HepG2 (cell line): Measurements from ENCODE around the gene LITAFD. TPM values are rescaled to one million over a fixed set of nuclear protein-coding genes. Genes with fewer than 3 reads are reported as not detected.

Experiments
- ATAC-seq: fragments of 200-7000 bp; cut with Tn5 transposase; 3 replicates; pipeline ENCODE4 v1.9.1; 2020; ENCODE audit warnings: mild to moderate bottlenecking, moderate library complexity
- BruUV-seq: library from RNA; stranded (reverse); fragments of 400-500 nt; replicated peaks from 2 replicates; lab custom pipeline; 2021; lab: Mats Ljungman, UMichigan
- CTCF ChIA-PET: fragments of 300-600 bp; formaldehyde crosslinking; extraction: SDS; loops from one replicate; lab custom pipeline; 2021; ENCODE audit warnings: low total read pairs, inconsistent platforms, low intra/inter-chr PET ratio; lab: Yijun Ruan, JAX
- POLR2A ChIA-PET: fragments of 350-600 bp; sonication (Branson Sonifier 250); formaldehyde crosslinking; loops from one replicate; lab custom pipeline; 2020; ENCODE audit warnings: antibody characterized with exemption, inconsistent platforms; lab: Yijun Ruan, JAX
- DNase-seq: peaks from one replicate; pipeline ENCODE4 v3.0.0-alpha.2; 2015; ENCODE audit warnings: low spot score
- FAIRE-seq: peaks from 3 replicates; lab custom pipeline; 2011; peaks lifted over from hg19 to GRCh38; lab: Jason Lieb, UNC
- H2AFZ ChIP-seq: one replicate; pipeline ENCODE4 v1.6.1; 2011; ENCODE audit warnings: low read length, inconsistent platforms
- H3K27ac ChIP-seq: fragments of 300-600 bp; 3 replicates; pipeline ENCODE4 v1.8.0; 2011; ENCODE audit warnings: mixed run types, mild to moderate bottlenecking, mixed read lengths, low read length, inconsistent platforms; ENCODE audit not compliant: insufficient read depth; ENCODE audit errors: extremely low read length
- H3K27me3 ChIP-seq, 2 experiments: fragments of 200-600 bp in 1 of 2; 2 replicates in 1 of 2; 3 replicates in 1 of 2; pipeline versions ENCODE4 v1.6.0 to v1.8.0; 2011; ENCODE audit warnings: low read length in 2 of 2, mild to moderate bottlenecking in 2 of 2, moderate library complexity in 2 of 2, inconsistent platforms in 1 of 2; ENCODE audit not compliant: insufficient read depth in 2 of 2, control insufficient read depth in 1 of 2
- H3K36me3 ChIP-seq, 2 experiments: fragments of 200-600 bp in 1 of 2; replicated peaks in 1 of 2; 2 replicates in 1 of 2; 3 replicates in 1 of 2; pipeline versions ENCODE4 v1.5.1 to v1.8.0; 2011; ENCODE audit warnings: low read length in 2 of 2, inconsistent platforms in 1 of 2; ENCODE audit not compliant: insufficient read depth in 2 of 2, control insufficient read depth in 1 of 2
- H3K4me1 ChIP-seq: 2 replicates; pipeline ENCODE4 v1.5.1; 2012; ENCODE audit warnings: low read length, inconsistent platforms; ENCODE audit not compliant: insufficient read depth
- H3K4me2 ChIP-seq: 2 replicates; pipeline ENCODE4 v1.6.0; 2011; ENCODE audit warnings: low read depth, low read length, inconsistent platforms
- H3K4me3 ChIP-seq, 3 experiments: fragments of 200-600 bp in 1 of 3; sonication (generic), shearing (Covaris generic) in 1 of 3; replicated peaks in 1 of 3; 2 replicates each; pipeline ENCODE4 v1.5.1; 2011 to 2016; ENCODE audit warnings: low read length in 3 of 3, inconsistent platforms in 2 of 3, low read depth in 2 of 3, mild to moderate bottlenecking in 2 of 3, control low read depth in 1 of 3, mixed read lengths in 1 of 3; ENCODE audit not compliant: insufficient read depth in 1 of 3
- H3K79me2 ChIP-seq: one replicate; pipeline ENCODE4 v1.6.1; 2011; ENCODE audit warnings: low read length, inconsistent platforms; ENCODE audit not compliant: insufficient read depth
- H3K9ac ChIP-seq: 2 replicates; pipeline ENCODE4 v1.6.0; 2011; ENCODE audit warnings: mild to moderate bottlenecking, low read depth, low read length, inconsistent platforms; ENCODE audit not compliant: insufficient read depth
- H3K9me3 ChIP-seq: 2 replicates; pipeline ENCODE4 v1.5.1; 2012; ENCODE audit warnings: mild to moderate bottlenecking, low read length
- H4K20me1 ChIP-seq: 2 replicates; pipeline ENCODE4 v1.6.0; 2011; ENCODE audit warnings: inconsistent platforms, mild to moderate bottlenecking, low read length, moderate library complexity; ENCODE audit not compliant: insufficient read depth
- ATF2 ChIP-seq: sonication (generic); formaldehyde crosslinking; IDR thresholded peaks from 2 replicates; pipeline ENCODE4 v1.4.0; 2020; ENCODE audit warnings: missing genetic modification reagents
- ATF4 ChIP-seq, 2 experiments: fragments of 450-650 bp in 1 of 2; sonication (generic) in 1 of 2; formaldehyde crosslinking; IDR thresholded peaks; 2 replicates each; pipeline versions ENCODE4 v1.5.0 to v1.8.0; 2020 to 2022; ENCODE audit warnings: mild to moderate bottlenecking in 1 of 2, missing genetic modification reagents in 1 of 2
- BHLHE40 ChIP-seq: IDR thresholded peaks from 2 replicates; pipeline ENCODE4 v1.6.1; 2011; ENCODE audit warnings: low read length, improper control_type of control experiment
- HOXD1 ChIP-seq: sonication (generic); formaldehyde crosslinking; IDR thresholded peaks from 2 replicates; pipeline ENCODE4 v1.5.0; 2020; ENCODE audit warnings: missing genetic modification reagents
- JDP2 ChIP-seq: sonication (generic); formaldehyde crosslinking; IDR thresholded peaks from 2 replicates; pipeline ENCODE4 v1.8.1; 2022; ENCODE audit warnings: missing genetic modification reagents, borderline replicate concordance
- KLF6 ChIP-seq: IDR thresholded peaks from 2 replicates; pipeline ENCODE4 v1.8.0; 2016; ENCODE audit warnings: missing biosample characterization, missing genetic modification reagents
- POLR2G ChIP-seq: fragments of 200-400 bp; formaldehyde crosslinking; IDR thresholded peaks from 2 replicates; pipeline ENCODE4 v1.6.1; 2018; ENCODE audit warnings: mild to moderate bottlenecking, low read depth, low read length, moderate library complexity
- RFXAP ChIP-seq: sonication (generic); formaldehyde crosslinking; IDR thresholded peaks from 2 replicates; pipeline ENCODE4 v1.4.0; 2020; ENCODE audit warnings: missing genetic modification reagents, borderline replicate concordance
- SNRNP70 ChIP-seq: fragments of 200-400 bp; formaldehyde crosslinking; IDR thresholded peaks from 2 replicates; pipeline ENCODE4 v1.6.1; 2017; ENCODE audit warnings: mild to moderate bottlenecking, low read depth, low read length, moderate library complexity
- STAT5B ChIP-seq: sonication (generic); formaldehyde crosslinking; IDR thresholded peaks from 2 replicates; pipeline ENCODE4 v1.4.0; 2020; ENCODE audit warnings: missing genetic modification reagents
- TARDBP ChIP-seq: sonication (generic); formaldehyde crosslinking; IDR thresholded peaks from 2 replicates; pipeline ENCODE4 v1.8.0; 2022; ENCODE audit warnings: mild to moderate bottlenecking, missing genetic modification reagents
- YY1 ChIP-seq: IDR thresholded peaks from 2 replicates; pipeline ENCODE4 v1.6.1; 2011; ENCODE audit warnings: low read length, low read depth, moderate library complexity, mild to moderate bottlenecking; ENCODE audit not compliant: insufficient read depth, insufficient replicate concordance
- ZBTB1 ChIP-seq: sonication (generic); formaldehyde crosslinking; IDR thresholded peaks from 2 replicates; pipeline ENCODE4 v1.4.0; 2020; ENCODE audit warnings: missing genetic modification reagents, borderline replicate concordance
- ZBTB20 ChIP-seq: sonication (generic); formaldehyde crosslinking; IDR thresholded peaks from 2 replicates; pipeline ENCODE4 v1.8.1; 2023; ENCODE audit warnings: missing genetic modification reagents, low read depth, mild to moderate bottlenecking, borderline replicate concordance
- ZBTB38 ChIP-seq: sonication (generic); formaldehyde crosslinking; IDR thresholded peaks from 2 replicates; pipeline ENCODE4 v1.5.1; 2020; ENCODE audit warnings: mild to moderate bottlenecking, missing genetic modification reagents
- ZKSCAN1 ChIP-seq: fragments of 150-350 bp; IDR thresholded peaks from 2 replicates; pipeline ENCODE4 v1.6.1; 2014; ENCODE audit warnings: low read length
- ZNF17 ChIP-seq: sonication (generic); formaldehyde crosslinking; IDR thresholded peaks from 2 replicates; pipeline ENCODE4 v1.5.0; 2020; ENCODE audit warnings: mild to moderate bottlenecking, missing genetic modification reagents
- ZNF335 ChIP-seq: sonication (generic); formaldehyde crosslinking; IDR thresholded peaks from 2 replicates; pipeline ENCODE4 v1.4.0; 2020; ENCODE audit warnings: missing genetic modification reagents
- WGBS: methylation state at CpG from one replicate; pipeline ENCODE4 v1.1.6; 2017; ENCODE audit warnings: low lambda C conversion rate; 5-methylcytosine and 5-hydroxymethylcytosine counted together
- in situ Hi-C: cut with HindIII; loops from 2 replicates; pipeline ENCODE4 v1.10.0; 2017; ENCODE audit warnings: low pct_unique_long_range_greater_than_20kb; ENCODE audit not compliant: extremely low pct_ligation_motif_present
- intact Hi-C: fragments of 100-400 bp; cut with micrococcal nuclease; formaldehyde crosslinking; loops from one replicate; pipeline ENCODE4 v1.10.0; 2022; ENCODE audit not compliant: unreplicated experiment
- polyA plus RNA-seq, 8 experiments: library from polyadenylated mRNA; depleted of rRNA in 3 of 8; stranded (reverse) in 7 of 8; unstranded in 1 of 8; fragments of >200 nt; fragmentation: Illumina TruSeq in 4 of 8; extraction: Trizol in 4 of 8; gene quantifications; 2 replicates each; pipeline versions ENCODE4 v1.2.1 to v1.2.3, GENCODE V29; 2011 to 2016; ENCODE audit warnings: low read depth in 4 of 8, missing spikeins in 1 of 8, mixed read lengths in 1 of 8; ENCODE audit not compliant: insufficient read depth in 1 of 8
- total RNA-seq, 5 experiments: library from RNA; depleted of rRNA; stranded (reverse); fragments of >200 nt; fragmentation: Illumina TruSeq; extraction: Trizol; gene quantifications; 2 replicates each; pipeline ENCODE4 v1.2.3, GENCODE V29; 2016; ENCODE audit warnings: low read depth in 1 of 5
- TF ChIP-seq, protein P1 (sequence below): sonication (generic); formaldehyde crosslinking; IDR thresholded peaks from 2 replicates; pipeline ENCODE4 v1.5.0; 2020; ENCODE audit warnings: missing genetic modification reagents, mild to moderate bottlenecking, borderline replicate concordance

The LITAFD gene
- total and polyA plus RNA-seq, 2 of the 13 experiments (the other 11 are each of a cell fraction or from before 2014, with no cell fraction given) = not detected

GRCh38 chr16:8849411-8850011 is 32.6 kb upstream of the LITAFD start (continued):
- TF ChIP-seq POLR2G = peak; percentile 37
- TF ChIP-seq ZKSCAN1 = no peak
- 0 out of 4 replicates have a peak, but pooled peaks of 1 of the 2 experiments have one; percentile 7 for TF ChIP-seq ATF4 (CRISPR knock-in tag; IDR thresholded peaks at IDR 0.05)
- peak; percentile 32; the same call in 1 of the 2 replicates for TF ChIP-seq ZBTB38 (CRISPR knock-in tag)

DNA sequence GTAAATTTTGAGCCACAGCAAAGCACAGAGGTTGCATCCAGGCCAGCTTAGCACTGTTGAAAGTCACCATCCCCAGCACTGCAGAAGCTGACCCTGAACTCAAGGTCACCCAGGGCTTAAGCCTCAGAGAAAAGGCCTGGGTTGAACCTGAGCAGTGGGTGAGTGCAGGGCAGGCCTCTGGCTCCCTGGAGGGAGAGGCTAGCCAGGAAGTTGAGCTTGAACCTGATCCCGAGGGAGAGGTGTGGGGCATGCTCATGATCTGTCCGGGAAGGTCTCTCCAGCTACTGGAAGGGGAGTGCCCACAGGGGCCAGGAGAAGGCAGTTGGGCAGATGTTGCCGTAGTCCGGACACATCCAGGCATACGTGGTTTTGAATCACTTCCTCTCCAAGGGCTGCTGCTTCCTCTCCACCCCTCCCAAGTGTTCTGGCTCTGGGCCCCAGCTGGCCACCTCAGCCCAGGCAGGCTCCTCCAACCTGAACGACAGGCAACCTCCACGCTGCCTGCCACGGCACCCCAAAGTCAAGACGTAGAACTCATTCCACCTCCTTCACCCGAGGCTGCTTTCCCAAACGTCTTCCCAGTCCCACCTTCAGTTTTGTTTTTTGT is 31.8 kb upstream of the LITAFD start:
- no peaks in the 10 kb centered on the region for H3K9me3 ChIP-seq
- ChIA-PET POLR2A (interaction anchor here (0.6 to 7.5 kb wide), 10 partner anchors 10 to 174 kb away, joined by 3 to 105 read pairs (median 4); partner anchors contain the start of gene CARHSP1), CTCF (no interaction called here)
- H4K20me1 ChIP-seq = peaks cover 73% of the 10 kb centered on the region
- in situ Hi-C loops = no loop called here
- H3K36me3 ChIP-seq = peaks cover 57 to 93% of the 10 kb centered on the region in 2 experiments
- 67% methylated on average over 11 of the region's 11 CpGs for WGBS
- H3K4me3 ChIP-seq = no peak overlapping the region
- peak overlapping the region; percentile 26 for H3K4me2 ChIP-seq
- intact Hi-C loops = loop anchor here (2.0 to 5.0 kb wide), 2 partner anchors 16 to 188 kb away; no protein-coding TSS in a partner anchor
- H3K9ac ChIP-seq = 0 out of 2 replicates have a peak overlapping the region, but pooled peaks have one; percentile 4
- FAIRE-seq = peak; percentile 99
- H3K27me3 ChIP-seq = no peaks in the 10 kb centered on the region
- peak; percentile 91 for DNase-seq
- BruUV-seq = no TSS peak
- ATAC-seq = peak; percentile 89
- no peak overlapping the region for H2AFZ ChIP-seq
- peak overlapping the region; percentile 44 for H3K27ac ChIP-seq
- H3K79me2 ChIP-seq = peaks cover 14% of the 10 kb centered on the region
- peaks cover 31% of the 10 kb centered on the region for H3K4me1 ChIP-seq
- TF ChIP-seq ZBTB1 (CRISPR knock-in tag) (0 out of 2 replicates have a peak, but pooled peaks have one; percentile 22), SNRNP70 (no peak), YY1 (no peak), ZBTB20 (CRISPR knock-in tag) (0 out of 2 replicates have a peak, but pooled peaks have one; percentile 66), BHLHE40 (0 out of 2 replicates have a peak, but pooled peaks have one; percentile 14), ZNF17 (CRISPR knock-in tag) (no peak), TARDBP (CRISPR knock-in tag) (peak; percentile 100), RFXAP (CRISPR knock-in tag) (peak; percentile 89; the same call in 1 of the 2 replicates), STAT5B (CRISPR knock-in tag) (peak; percentile 30), ZNF335 (CRISPR knock-in tag) (peak; percentile 89), JDP2 (CRISPR knock-in tag) (no peak), KLF6 (CRISPR knock-in tag) (peak; percentile 89; the same call in 1 of the 2 replicates), HOXD1 (CRISPR knock-in tag) (peak; percentile 82), ATF2 (CRISPR knock-in tag) (peak; percentile 86)
- TF ChIP-seq, protein P1, sequence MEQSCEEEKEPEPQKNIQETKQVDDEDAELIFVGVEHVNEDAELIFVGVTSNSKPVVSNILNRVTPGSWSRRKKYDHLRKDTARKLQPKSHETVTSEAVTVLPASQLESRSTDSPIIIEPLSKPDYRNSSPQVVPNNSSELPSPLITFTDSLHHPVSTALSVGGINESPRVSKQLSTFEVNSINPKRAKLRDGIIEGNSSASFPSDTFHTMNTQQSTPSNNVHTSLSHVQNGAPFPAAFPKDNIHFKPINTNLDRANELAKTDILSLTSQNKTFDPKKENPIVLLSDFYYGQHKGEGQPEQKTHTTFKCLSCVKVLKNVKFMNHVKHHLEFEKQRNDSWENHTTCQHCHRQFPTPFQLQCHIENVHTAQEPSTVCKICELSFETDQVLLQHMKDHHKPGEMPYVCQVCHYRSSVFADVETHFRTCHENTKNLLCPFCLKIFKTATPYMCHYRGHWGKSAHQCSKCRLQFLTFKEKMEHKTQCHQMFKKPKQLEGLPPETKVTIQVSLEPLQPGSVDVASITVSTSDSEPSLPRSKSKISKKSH (CRISPR knock-in tag) = peak; percentile 71
